ENCODE results near the gene JMJD6.
A peak's percentile ranks its signal among the peaks of the same experiment; 100 is the strongest.

Gene JMJD6

DNA sequence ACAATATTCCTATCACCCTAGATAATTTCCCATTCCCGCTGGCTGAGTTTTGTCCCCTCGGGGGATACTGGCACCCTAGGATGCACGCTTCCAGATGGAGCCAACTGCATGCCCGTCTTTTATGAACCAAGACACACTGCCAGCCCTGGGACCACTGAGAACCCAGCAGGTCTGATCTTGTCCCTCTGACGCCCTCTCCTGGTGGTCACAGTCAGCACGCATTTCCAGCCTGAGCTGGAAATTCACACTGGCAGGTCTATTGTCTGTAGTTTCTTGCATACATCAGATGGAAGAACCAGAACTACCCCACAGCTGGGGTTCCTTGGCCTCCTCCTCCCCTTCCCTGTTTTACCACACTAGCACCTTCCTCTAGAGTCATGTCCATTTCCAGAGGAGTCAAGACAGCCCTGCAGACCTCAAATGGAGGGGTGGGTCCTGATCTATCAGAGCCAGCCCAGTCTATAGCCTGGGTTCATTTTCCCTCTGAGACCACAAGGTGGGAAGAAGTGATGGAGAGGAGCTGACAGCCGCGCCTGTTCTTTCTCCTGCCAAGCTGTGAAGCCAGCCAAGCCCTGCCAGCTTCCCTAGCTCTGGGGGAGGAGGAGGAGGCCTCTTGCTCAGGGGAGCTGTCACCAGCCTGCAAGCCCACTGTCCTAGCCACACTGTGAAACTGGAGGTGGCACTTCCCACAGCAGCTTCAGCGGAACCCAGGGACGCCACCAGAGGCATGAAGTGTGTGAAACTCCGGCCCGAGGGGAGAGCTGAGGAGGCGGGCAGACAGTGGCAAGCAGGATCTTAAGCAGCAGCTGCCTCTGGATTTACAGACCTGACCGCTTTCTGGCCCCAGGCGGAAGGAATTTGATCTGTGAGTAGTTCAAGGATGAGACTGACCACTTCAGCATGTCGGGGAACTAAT is 44.9 kb downstream of the JMJD6 start:
- DNase-seq (ENCODE audit: low read depth): no peak
- H3K4me3 ChIP-seq (ENCODE audit: control insufficient read depth, low read depth, low read length): no peak overlapping the region
- TF ChIP-seq, protein P1, sequence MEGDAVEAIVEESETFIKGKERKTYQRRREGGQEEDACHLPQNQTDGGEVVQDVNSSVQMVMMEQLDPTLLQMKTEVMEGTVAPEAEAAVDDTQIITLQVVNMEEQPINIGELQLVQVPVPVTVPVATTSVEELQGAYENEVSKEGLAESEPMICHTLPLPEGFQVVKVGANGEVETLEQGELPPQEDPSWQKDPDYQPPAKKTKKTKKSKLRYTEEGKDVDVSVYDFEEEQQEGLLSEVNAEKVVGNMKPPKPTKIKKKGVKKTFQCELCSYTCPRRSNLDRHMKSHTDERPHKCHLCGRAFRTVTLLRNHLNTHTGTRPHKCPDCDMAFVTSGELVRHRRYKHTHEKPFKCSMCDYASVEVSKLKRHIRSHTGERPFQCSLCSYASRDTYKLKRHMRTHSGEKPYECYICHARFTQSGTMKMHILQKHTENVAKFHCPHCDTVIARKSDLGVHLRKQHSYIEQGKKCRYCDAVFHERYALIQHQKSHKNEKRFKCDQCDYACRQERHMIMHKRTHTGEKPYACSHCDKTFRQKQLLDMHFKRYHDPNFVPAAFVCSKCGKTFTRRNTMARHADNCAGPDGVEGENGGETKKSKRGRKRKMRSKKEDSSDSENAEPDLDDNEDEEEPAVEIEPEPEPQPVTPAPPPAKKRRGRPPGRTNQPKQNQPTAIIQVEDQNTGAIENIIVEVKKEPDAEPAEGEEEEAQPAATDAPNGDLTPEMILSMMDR (IDR thresholded peaks at IDR 0.05; ENCODE audit: control insufficient read depth, insufficient read depth, low read depth, low read length, missing control alignments): peak; percentile 82

DNA sequence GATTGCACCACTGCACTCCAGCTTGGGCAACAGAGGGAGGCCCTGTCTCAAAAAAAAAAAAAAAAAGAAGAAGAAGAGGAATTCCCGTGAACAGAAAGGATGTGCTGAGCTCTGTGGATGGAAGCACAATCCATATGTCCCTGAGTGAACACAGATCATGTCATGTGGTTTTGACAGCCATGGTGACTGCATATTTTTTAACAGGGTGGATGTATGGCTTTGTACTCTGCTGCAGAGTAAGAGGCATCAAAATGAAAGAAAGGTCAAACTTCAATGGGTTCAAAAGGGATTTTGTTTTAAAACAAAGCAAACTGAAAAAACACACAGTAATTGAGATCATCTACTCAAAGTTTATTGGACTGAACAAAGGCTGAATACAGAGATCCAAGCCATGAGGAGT is 47.2 kb downstream of the JMJD6 start:
- DNase-seq (ENCODE audit: low read depth): no peak
- no peak overlapping the region for H3K4me3 ChIP-seq (ENCODE audit: control insufficient read depth, low read depth, low read length)
- TF ChIP-seq, protein P1 (IDR thresholded peaks at IDR 0.05; ENCODE audit: control insufficient read depth, insufficient read depth, low read depth, low read length, missing control alignments): no peak

DNA sequence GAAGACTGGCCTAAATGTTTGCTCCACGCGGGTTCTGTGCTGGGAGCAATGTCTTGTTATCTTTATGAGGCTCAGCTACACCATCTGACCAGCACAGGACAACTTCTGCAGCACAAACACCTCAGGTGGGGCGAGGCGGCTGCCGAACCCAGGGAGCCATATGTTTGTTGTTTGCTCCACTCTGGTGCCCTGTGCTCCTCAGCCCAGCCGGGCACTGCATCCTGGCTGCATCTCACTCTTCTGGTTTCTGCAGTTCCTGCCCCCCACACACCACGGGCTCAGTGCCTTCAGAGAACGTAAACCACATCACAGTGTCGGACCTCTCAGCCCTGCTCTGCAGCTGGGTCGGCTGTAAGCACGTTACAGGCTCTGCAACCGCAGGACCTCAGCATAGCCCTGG is 48.1 kb downstream of the JMJD6 start:
- no peak overlapping the region for H3K4me3 ChIP-seq (ENCODE audit: control insufficient read depth, low read depth, low read length)
- TF ChIP-seq, protein P1 (IDR thresholded peaks at IDR 0.05; ENCODE audit: control insufficient read depth, insufficient read depth, low read depth, low read length, missing control alignments): no peak
- DNase-seq (ENCODE audit: low read depth): no peak

DNA sequence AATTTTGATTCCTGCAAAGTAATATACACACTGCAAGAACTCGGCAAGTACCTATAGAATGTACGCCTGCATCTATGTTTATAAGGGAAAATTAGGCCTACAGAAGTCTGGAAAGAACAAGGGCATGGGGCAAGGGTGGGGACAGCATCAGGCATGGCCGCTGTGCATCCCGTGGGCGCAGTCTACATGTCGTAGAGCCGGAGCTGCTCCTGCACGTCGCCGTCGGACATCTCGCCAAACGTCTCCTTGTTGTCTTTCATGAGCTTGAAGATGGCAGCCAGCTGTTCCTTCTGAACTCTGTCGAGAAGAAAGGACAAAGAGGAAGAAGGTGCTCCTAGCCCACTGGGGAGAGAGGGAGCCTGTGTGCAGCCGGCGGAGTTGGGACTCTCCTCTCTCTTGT is 49.0 kb downstream of the JMJD6 start:
- DNase-seq (ENCODE audit: low read depth): no peak
- TF ChIP-seq, protein P1 (IDR thresholded peaks at IDR 0.05; ENCODE audit: control insufficient read depth, insufficient read depth, low read depth, low read length, missing control alignments): no peak
- no peak overlapping the region for H3K4me3 ChIP-seq (ENCODE audit: control insufficient read depth, low read depth, low read length)

DNA sequence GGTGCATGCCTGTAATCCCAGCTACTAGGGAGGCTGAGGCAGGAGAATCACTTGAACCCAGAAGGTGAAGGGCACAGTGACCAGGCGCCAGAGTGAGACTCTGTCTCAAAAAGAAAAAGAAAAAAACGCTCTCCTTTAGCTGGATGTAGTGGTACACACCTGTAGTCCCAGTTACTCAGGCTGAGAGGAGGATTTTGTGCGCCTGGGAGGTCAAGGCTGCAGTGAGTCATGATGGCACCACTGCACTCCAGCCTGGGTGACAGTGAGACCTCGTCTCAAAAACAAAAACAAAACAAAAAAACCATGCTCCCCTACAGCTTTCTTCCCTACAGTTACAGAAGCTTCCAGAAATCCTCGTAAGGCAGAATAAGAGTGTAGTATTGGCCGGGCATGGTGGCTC is 49.8 kb downstream of the JMJD6 start:
- no peak for DNase-seq (ENCODE audit: low read depth)
- H3K4me3 ChIP-seq (ENCODE audit: control insufficient read depth, low read depth, low read length): no peak overlapping the region
- TF ChIP-seq, protein P1 (IDR thresholded peaks at IDR 0.05; ENCODE audit: control insufficient read depth, insufficient read depth, low read depth, low read length, missing control alignments): no peak

DNA sequence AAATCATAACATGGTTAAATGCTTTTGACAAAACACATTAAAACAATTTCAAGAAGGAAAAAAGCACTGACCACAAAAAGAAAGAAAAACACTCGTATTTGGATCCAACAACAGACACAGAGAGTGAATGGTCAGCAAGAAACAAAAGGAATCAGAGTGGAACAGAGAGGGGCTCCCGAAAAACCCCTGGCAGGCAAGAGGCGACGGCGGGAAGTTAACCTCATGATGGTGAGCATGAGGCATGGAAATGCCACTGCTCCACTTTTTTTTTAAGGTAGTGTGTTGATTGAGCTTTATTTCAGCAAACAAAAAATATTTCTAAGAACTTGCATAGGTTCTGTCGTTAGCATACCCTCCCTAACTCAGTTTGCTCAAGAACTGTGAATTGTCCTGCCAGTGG is 50.8 kb downstream of the JMJD6 start:
- TF ChIP-seq, protein P1 (IDR thresholded peaks at IDR 0.05; ENCODE audit: control insufficient read depth, insufficient read depth, low read depth, low read length, missing control alignments): no peak
- DNase-seq (ENCODE audit: low read depth): no peak
- H3K4me3 ChIP-seq (ENCODE audit: control insufficient read depth, low read depth, low read length): no peak overlapping the region

Measured in AG09309 (cell line).